ENCODE results near the gene SNX18.

Gene SNX18

DNA sequence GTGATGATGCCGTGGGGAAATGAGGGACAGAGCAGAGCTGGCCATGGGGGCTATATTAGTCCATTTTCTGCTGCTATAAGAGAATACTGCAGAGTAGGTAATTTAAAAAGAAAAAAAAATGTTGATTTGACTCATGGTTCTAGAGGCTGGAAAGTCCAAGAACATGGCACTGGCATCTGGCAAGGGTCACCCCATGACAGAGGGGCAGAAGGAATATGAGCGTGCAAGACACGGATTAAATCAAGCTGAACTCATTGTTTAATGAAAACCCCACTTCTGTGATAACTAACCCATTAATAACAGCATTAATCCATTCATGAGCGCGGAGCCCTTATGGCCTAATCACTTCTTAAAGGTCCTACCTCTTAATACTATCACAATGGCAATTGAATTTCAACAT lies 68.8 kb downstream of the SNX18 start:
- no peak for DNase-seq

DNA sequence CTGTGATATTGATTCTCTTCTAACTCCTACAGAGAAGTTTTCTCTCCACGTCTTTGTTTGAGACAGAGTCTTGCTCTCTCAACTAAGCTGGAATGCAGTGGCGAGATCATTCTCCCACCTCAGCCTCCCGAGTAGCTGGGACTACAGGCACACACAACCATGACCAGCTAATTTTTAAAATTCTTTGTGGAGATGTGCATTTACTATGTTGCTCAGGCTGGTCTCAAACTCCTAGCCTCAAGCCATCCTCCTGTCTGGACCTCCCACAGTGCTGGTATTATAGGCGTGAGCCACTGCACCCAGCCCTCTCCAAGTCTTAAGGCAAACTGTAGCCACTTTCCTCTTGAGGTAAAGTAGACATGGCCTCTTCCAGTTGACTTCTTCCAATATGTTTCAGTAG lies 72.2 kb downstream of the SNX18 start:
- no peak for DNase-seq

DNA sequence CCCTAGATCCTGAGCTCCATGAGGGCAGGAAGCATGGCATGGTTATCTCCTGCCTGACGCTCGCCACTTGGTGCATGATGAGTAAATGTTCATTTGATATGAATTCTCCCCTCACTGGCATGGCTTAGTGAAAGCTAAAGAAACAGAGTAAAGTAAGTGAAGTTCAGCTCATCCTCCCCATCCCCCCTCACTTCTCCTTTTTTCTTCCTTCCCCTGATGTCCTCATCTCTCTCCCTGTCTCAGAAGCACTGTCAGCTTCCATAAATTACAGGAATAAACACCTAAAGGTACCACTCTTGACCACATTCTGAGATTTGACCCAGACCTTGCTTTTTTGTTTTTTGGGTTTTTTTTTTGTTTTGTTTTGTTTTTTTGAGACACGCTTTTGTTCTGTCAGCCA lies 73.3 kb downstream of the SNX18 start:
- no peak for DNase-seq

DNA sequence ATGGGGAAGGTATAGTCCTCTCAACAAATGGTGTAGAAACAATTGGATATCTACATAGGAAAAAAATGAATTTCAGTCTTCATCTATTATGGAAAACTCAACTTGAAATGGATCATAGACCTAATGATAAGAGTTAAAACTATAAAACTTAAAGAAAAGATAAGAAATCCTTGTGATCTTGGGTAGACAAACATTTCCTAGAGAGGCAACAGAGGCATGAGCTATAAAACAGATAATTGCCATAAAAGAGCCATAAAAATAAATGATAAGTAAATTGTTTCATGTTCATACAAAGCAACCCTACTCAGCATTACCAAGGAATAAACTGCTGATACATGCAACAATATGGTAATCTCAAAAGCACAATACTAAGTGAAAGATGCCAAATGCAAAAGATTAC lies 76.2 kb downstream of the SNX18 start:
- no peak for DNase-seq

DNA sequence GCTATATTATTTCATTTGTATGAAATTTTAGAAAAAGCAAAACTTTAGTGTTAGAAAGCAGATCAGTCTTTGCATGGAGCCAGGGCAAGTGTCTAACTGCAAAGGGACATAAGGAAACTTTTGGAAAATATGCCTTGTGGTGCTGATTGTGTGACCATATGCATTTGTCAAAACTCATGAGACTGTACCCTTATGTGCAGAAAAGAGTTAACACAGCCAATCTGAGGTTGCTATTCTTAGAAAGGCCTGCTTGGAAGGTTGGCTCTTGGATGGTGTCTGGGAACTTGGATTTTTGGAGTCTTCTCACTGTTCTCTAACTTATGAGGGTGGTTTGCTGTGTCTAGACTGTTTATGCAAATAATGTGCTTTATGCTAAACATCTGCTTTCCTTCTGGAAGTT lies 76.6 kb downstream of the SNX18 start:
- no peak for DNase-seq

DNA sequence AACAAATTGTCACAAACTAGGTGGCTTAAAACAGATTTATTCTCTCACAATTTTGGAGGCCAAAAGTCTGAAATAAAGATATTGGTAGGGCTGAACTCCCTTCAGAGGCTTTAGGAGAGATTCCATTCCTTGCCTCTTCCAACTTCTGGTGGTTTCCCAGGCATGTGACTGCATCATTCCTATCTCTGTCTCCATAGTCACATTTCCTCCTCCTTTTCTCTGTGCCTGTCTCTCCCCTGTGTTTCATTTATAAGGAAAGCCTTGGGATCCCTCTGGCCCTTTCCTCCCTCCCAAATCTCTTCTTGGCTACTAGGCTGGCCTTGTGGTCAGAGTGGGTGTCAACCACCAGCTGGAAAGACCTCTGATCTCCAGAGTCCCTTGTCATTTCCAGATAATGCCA lies 78.2 kb downstream of the SNX18 start:
- DNase-seq = no peak

Measured in activated CD4-positive, alpha-beta T cell treated with anti-CD3 and anti-CD28 coated beads for 1 hour (primary cell).